Measurements from ENCODE around the gene LRBA. TPM values are rescaled to one million over a fixed set of nuclear protein-coding genes. Genes with fewer than 3 reads are reported as not detected.

The LRBA gene
- total and polyA plus RNA-seq, 2 donors (not counting 1 experiment from before 2014, with no cell fraction given), result 16.4 to 36.7 TPM

GRCh38 chr4:150240011-150240410 lies 775.1 kb downstream of the LRBA start:
- DNase-seq (ENCODE audit: low read depth in 2 of 2), result peak in 1 of 2 donors; percentile 69
- no peak overlapping the region for H2AFZ ChIP-seq (ENCODE audit: low read length)
- H3K36me3 ChIP-seq (ENCODE audit: control insufficient read depth, insufficient read depth, low read length), result no peaks in the 10 kb centered on the region
- no peaks in the 10 kb centered on the region for H3K9me3 ChIP-seq (ENCODE audit: control insufficient read depth, insufficient read depth, low read depth, low read length)
- H3K4me2 ChIP-seq (ENCODE audit: extremely low read depth, insufficient read depth, low read length), result no peak overlapping the region
- no peak for TF ChIP-seq CTCF (conservative IDR thresholded peaks at IDR 0.05 in 1 of 2, IDR thresholded peaks at IDR 0.05 in 1 of 2; ENCODE audit: low read depth in 1 of 2, low read length in 2 of 2)
- TF ChIP-seq EZH2 (IDR thresholded peaks at IDR 0.05; ENCODE audit: low read length, missing control alignments), result no peak
- no peaks in the 10 kb centered on the region for H4K20me1 ChIP-seq (ENCODE audit: control insufficient read depth, extremely low read depth, insufficient read depth, low read length)
- no peaks in the 10 kb centered on the region for H3K79me2 ChIP-seq (ENCODE audit: control insufficient read depth, insufficient read depth, low read length)
- H3K27ac ChIP-seq (ENCODE audit: insufficient read depth, low read length), result no peak overlapping the region
- no peak overlapping the region for H3K9ac ChIP-seq (ENCODE audit: insufficient read depth, low read length)
- H3K4me3 ChIP-seq (replicated peaks in 1 of 4; ENCODE audit: control extremely low read depth in 1 of 4, insufficient read depth in 1 of 4, low read depth in 3 of 4, low read length in 4 of 4), result no peak overlapping the region
- H3K4me1 ChIP-seq (ENCODE audit: control insufficient read depth, extremely low read depth, insufficient read depth, low read length), result peaks cover 23% of the 10 kb centered on the region
- no peaks in the 10 kb centered on the region for H3K27me3 ChIP-seq (ENCODE audit: control insufficient read depth, insufficient read depth, low read length)

- H3K27ac ChIP-seq (ENCODE audit: insufficient read depth, low read length), result peak overlapping the region; percentile 85
- TF ChIP-seq EZH2 (IDR thresholded peaks at IDR 0.05; ENCODE audit: low read length, missing control alignments), result no peak
- TF ChIP-seq CTCF (conservative IDR thresholded peaks at IDR 0.05 in 1 of 2, IDR thresholded peaks at IDR 0.05 in 1 of 2; ENCODE audit: low read depth in 1 of 2, low read length in 2 of 2), result no peak
- no peak overlapping the region for H3K9ac ChIP-seq (ENCODE audit: insufficient read depth, low read length)
Measured at GRCh38 chr4:150238591-150238990, 776.5 kb downstream of the LRBA start.

GRCh38 chr4:150237110-150237872 lies 777.8 kb downstream of the LRBA start:
- Histone ChIP-seq H4K20me1 (ENCODE audit: control insufficient read depth, extremely low read depth, insufficient read depth, low read length) (no peaks in the 10 kb centered on the region), H3K4me1 (ENCODE audit: control insufficient read depth, extremely low read depth, insufficient read depth, low read length) (peaks cover 34% of the 10 kb centered on the region), H3K4me2 (ENCODE audit: extremely low read depth, insufficient read depth, low read length) (peak overlapping the region; percentile 83), H3K27ac (ENCODE audit: insufficient read depth, low read length) (peak overlapping the region; percentile 85), H2AFZ (ENCODE audit: low read length) (no peak overlapping the region), H3K9ac (ENCODE audit: insufficient read depth, low read length) (no peak overlapping the region), H3K36me3 (ENCODE audit: control insufficient read depth, insufficient read depth, low read length) (no peaks in the 10 kb centered on the region), H3K27me3 (ENCODE audit: control insufficient read depth, insufficient read depth, low read length) (no peaks in the 10 kb centered on the region), H3K4me3 (replicated peaks in 1 of 4; ENCODE audit: control extremely low read depth in 1 of 4, insufficient read depth in 1 of 4, low read depth in 3 of 4, low read length in 4 of 4) (peak overlapping the region in 1 of 4 experiments; percentile 15), H3K9me3 (ENCODE audit: control insufficient read depth, insufficient read depth, low read depth, low read length) (no peaks in the 10 kb centered on the region), H3K79me2 (ENCODE audit: control insufficient read depth, insufficient read depth, low read length) (no peaks in the 10 kb centered on the region)
- TF ChIP-seq EZH2 (IDR thresholded peaks at IDR 0.05; ENCODE audit: low read length, missing control alignments) (no peak), CTCF (conservative IDR thresholded peaks at IDR 0.05 in 1 of 2, IDR thresholded peaks at IDR 0.05 in 1 of 2; ENCODE audit: low read depth in 1 of 2, low read length in 2 of 2) (no peak)
- DNase-seq (ENCODE audit: low read depth in 2 of 2), result peak; percentile 97 to 99

More at GRCh38 chr4:150238591-150238990, 776.5 kb downstream of the LRBA start:
- Histone ChIP-seq H3K27me3 (ENCODE audit: control insufficient read depth, insufficient read depth, low read length) (no peaks in the 10 kb centered on the region), H3K4me3 (replicated peaks in 1 of 4; ENCODE audit: control extremely low read depth in 1 of 4, insufficient read depth in 1 of 4, low read depth in 3 of 4, low read length in 4 of 4) (no peak overlapping the region), H3K9me3 (ENCODE audit: control insufficient read depth, insufficient read depth, low read depth, low read length) (no peaks in the 10 kb centered on the region), H3K4me1 (ENCODE audit: control insufficient read depth, extremely low read depth, insufficient read depth, low read length) (peaks cover 34% of the 10 kb centered on the region), H4K20me1 (ENCODE audit: control insufficient read depth, extremely low read depth, insufficient read depth, low read length) (no peaks in the 10 kb centered on the region), H3K79me2 (ENCODE audit: control insufficient read depth, insufficient read depth, low read length) (no peaks in the 10 kb centered on the region), H3K4me2 (ENCODE audit: extremely low read depth, insufficient read depth, low read length) (no peak overlapping the region), H3K36me3 (ENCODE audit: control insufficient read depth, insufficient read depth, low read length) (no peaks in the 10 kb centered on the region), H2AFZ (ENCODE audit: low read length) (no peak overlapping the region)
- DNase-seq (ENCODE audit: low read depth in 2 of 2), result peak in 1 of 2 donors; percentile 62

Data from fibroblast of lung (primary cell).